DOHH2 (cell line): ENCODE data around the gene HNRNPLL.
"Not testable (repeated sequence)": the region's sequence is repeated elsewhere in the genome, so short reads cannot be mapped to it uniquely, and the experiment has no call there.

Experiments used
- H3F3A ChIP-seq: fragments of 200-600 bp; sonication (generic), shearing (Covaris generic); 2 replicates; pipeline ENCODE4 v1.6.0; 2016; ENCODE audit warnings: antibody characterized with exemption, mild to moderate bottlenecking; ENCODE audit not compliant: control insufficient read depth, insufficient read depth
- H3K27ac ChIP-seq: fragments of 200-600 bp; sonication (generic); 2 replicates; pipeline ENCODE4 v1.5.1; 2014; ENCODE audit warnings: low read depth, mild to moderate bottlenecking, low read length, moderate library complexity
- H3K27me3 ChIP-seq: fragments of 200-600 bp; sonication (generic); 2 replicates; pipeline ENCODE4 v1.6.1; 2014; ENCODE audit warnings: mild to moderate bottlenecking, low read length, mixed read lengths; ENCODE audit not compliant: control insufficient read depth
- H3K36me3 ChIP-seq: fragments of 200-600 bp; sonication (generic); 2 replicates; pipeline ENCODE4 v1.6.1; 2014; ENCODE audit warnings: mild to moderate bottlenecking, low read length, moderate library complexity, mixed read lengths; ENCODE audit not compliant: control insufficient read depth
- H3K4me1 ChIP-seq: fragments of 200-600 bp; sonication (generic); 2 replicates; pipeline ENCODE4 v1.6.1; 2014; ENCODE audit warnings: mild to moderate bottlenecking, low read length, mixed read lengths; ENCODE audit not compliant: control insufficient read depth
- H3K4me2 ChIP-seq: fragments of 200-600 bp; sonication (generic); 2 replicates; pipeline ENCODE4 v1.6.0; 2014; ENCODE audit warnings: mild to moderate bottlenecking, low read length, moderate library complexity
- H3K4me3 ChIP-seq: fragments of 200-600 bp; sonication (generic); 2 replicates; pipeline ENCODE4 v1.5.1; 2014; ENCODE audit warnings: mild to moderate bottlenecking, low read length, mixed read lengths
- H3K79me2 ChIP-seq: fragments of 200-600 bp; sonication (generic); 2 replicates; pipeline ENCODE4 v1.6.1; 2014; ENCODE audit warnings: mild to moderate bottlenecking, low read length, mixed read lengths; ENCODE audit not compliant: control insufficient read depth
- H3K9me2 ChIP-seq: fragments of 200-600 bp; sonication (generic); replicated peaks from 2 replicates; pipeline ENCODE4 v1.6.1; 2014; ENCODE audit warnings: mild to moderate bottlenecking, low read length, mixed read lengths; ENCODE audit not compliant: control insufficient read depth
- H3K9me3 ChIP-seq: fragments of 200-600 bp; sonication (generic); 2 replicates; pipeline ENCODE4 v1.6.1; 2014; ENCODE audit warnings: antibody characterized with exemption, low read length, mixed read lengths; ENCODE audit not compliant: control insufficient read depth, insufficient read depth
- H4K20me1 ChIP-seq: fragments of 200-600 bp; sonication (generic); 2 replicates; pipeline ENCODE4 v1.6.0; 2014; ENCODE audit warnings: low read depth, mild to moderate bottlenecking, antibody characterized with exemption, low read length, moderate library complexity; ENCODE audit not compliant: control insufficient read depth, insufficient read depth
- EZH2phosphoT487 ChIP-seq: fragments of 200-600 bp; sonication (generic); IDR thresholded peaks from 2 replicates; pipeline ENCODE4 v1.6.1; 2017; ENCODE audit warnings: borderline replicate concordance, mild to moderate bottlenecking, antibody characterized with exemption, low read length, moderate library complexity, mixed read lengths
- TF ChIP-seq, protein P1 (sequence below): fragments of 200-600 bp; sonication (generic); IDR thresholded peaks from one replicate; pipeline ENCODE4 v1.5.1; 2014; ENCODE audit warnings: antibody characterized with exemption, mild to moderate bottlenecking, low read depth, low read length; ENCODE audit not compliant: poor library complexity, severe bottlenecking

Gene HNRNPLL

DNA sequence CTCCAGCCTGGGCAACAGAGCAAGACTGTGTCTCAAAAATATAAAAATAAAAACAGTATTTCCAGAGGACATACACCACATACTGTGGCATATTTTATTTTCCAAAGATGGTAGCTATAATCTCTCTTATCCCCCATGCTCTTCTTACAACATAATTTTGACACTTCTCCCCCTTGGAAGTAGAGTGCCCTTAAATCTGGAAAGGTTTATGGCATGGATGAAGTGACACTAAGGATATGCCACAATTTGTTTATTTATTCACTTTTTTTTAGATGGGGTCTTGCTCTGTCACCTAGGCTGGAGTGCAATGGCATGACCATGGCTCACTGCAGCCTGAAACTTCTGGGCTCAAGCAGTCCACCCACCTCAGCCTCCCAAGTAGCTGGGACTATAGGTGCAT, 56.7 kb downstream of the HNRNPLL start:
- Histone ChIP-seq H3F3A (no peaks in the 10 kb centered on the region), H3K4me2 (no peak overlapping the region), H3K27ac (no peak overlapping the region), H3K27me3 (no peaks in the 10 kb centered on the region; the same call in 1 of the 2 replicates), H3K9me2 (no peaks in the 10 kb centered on the region), H3K9me3 (no peaks in the 10 kb centered on the region), H3K79me2 (no peaks in the 10 kb centered on the region), H3K4me3 (no peak overlapping the region), H3K4me1 (no peaks in the 10 kb centered on the region), H3K36me3 (no peaks in the 10 kb centered on the region), H4K20me1 (no peaks in the 10 kb centered on the region)
- TF ChIP-seq, protein P1, sequence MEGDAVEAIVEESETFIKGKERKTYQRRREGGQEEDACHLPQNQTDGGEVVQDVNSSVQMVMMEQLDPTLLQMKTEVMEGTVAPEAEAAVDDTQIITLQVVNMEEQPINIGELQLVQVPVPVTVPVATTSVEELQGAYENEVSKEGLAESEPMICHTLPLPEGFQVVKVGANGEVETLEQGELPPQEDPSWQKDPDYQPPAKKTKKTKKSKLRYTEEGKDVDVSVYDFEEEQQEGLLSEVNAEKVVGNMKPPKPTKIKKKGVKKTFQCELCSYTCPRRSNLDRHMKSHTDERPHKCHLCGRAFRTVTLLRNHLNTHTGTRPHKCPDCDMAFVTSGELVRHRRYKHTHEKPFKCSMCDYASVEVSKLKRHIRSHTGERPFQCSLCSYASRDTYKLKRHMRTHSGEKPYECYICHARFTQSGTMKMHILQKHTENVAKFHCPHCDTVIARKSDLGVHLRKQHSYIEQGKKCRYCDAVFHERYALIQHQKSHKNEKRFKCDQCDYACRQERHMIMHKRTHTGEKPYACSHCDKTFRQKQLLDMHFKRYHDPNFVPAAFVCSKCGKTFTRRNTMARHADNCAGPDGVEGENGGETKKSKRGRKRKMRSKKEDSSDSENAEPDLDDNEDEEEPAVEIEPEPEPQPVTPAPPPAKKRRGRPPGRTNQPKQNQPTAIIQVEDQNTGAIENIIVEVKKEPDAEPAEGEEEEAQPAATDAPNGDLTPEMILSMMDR: no peak
- no peak for TF ChIP-seq EZH2phosphoT487

DNA sequence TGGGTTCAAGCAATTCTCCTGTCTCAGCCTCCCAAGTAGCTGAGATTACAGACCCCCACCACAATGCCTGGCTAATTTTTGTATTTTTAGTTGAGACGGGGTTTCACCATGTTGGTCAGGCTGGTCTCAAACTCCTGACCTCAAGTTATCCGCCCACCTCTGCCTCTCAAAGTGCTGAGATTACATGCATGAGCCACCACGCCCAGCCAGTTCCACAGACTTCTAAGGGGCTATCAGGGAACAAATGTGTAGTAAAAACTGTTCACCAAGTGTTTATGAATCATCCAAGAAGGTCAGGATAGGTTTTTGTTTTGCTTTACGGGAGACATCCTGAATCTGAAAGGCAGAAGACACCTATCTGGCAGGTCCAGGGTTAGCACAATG, 60.5 kb downstream of the HNRNPLL start:
- not testable (repeated sequence) for H3K36me3 ChIP-seq, H3F3A ChIP-seq, H3K4me1 ChIP-seq, H3K9me3 ChIP-seq, H3K79me2 ChIP-seq, H3K9me2 ChIP-seq, H4K20me1 ChIP-seq, H3K4me3 ChIP-seq, H3K4me2 ChIP-seq, H3K27ac ChIP-seq, H3K27me3 ChIP-seq

DNA sequence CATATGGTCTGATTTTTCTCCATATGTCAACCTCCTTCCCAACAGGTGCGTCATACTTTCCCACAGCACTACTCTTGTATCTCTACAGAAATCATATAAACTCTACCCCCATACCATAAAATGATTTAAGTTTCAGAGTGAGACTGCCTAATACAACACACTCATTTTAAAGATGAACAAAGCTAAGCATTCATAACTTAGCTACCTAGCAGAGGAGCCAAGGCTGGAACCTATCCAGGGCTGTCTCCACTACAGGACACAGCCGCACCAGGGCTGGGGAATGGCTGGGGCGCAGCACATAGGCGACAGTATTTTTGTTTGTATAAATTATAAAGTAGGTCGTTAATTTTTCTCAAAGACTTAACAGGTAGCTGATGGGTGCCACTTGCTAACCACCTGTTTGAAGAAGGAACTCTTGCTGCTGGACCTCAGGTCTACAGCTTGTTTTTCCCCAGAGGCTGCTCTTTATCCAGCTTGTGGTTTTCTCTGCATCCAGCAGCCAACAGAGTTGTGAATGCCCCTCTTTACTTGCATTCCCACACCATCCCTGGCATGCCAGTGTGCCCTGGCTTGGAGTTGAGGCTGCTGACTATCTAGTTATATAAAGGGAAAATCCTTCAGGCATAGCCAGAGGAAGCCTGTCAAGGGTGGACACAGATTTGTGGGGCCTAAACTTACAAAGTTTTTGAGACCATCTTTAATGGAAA, 62.0 kb downstream of the HNRNPLL start:
- Histone ChIP-seq H3K27ac (no peak overlapping the region), H3K9me3 (no peaks in the 10 kb centered on the region), H3K36me3 (no peaks in the 10 kb centered on the region), H3K9me2 (no peaks in the 10 kb centered on the region), H3K79me2 (no peaks in the 10 kb centered on the region), H4K20me1 (no peaks in the 10 kb centered on the region), H3F3A (no peaks in the 10 kb centered on the region; the same call in 1 of the 2 replicates), H3K4me1 (peaks cover 8% of the 10 kb centered on the region), H3K27me3 (no peaks in the 10 kb centered on the region; the same call in 1 of the 2 replicates), H3K4me3 (no peak overlapping the region), H3K4me2 (no peak overlapping the region)
- TF ChIP-seq, protein P1: no peak
- TF ChIP-seq EZH2phosphoT487: no peak

DNA sequence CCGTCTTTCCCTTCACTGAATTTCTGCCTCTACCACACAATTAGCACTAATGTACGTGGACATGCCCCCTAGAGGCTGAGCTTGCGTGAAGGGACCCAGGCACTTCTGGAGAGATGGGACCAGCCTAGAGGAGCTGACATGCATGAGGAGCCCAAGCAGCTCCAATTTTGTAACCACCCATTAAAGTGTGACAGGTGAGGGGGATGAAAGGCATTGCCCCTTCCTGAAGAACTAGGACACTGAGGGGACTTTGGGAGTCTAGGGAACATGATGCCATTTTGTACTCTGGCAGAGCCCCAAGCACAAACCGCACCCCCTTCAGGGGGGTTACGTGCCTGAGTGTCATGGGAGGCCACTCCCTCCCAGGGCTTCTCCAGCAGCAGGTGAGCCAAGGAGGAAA, 63.6 kb downstream of the HNRNPLL start:
- H3K27me3 ChIP-seq: no peaks in the 10 kb centered on the region; the same call in 1 of the 2 replicates
- no peaks in the 10 kb centered on the region for H3K9me3 ChIP-seq
- H3K4me1 ChIP-seq: peaks cover 24% of the 10 kb centered on the region
- no peak overlapping the region for H3K4me2 ChIP-seq
- H3K4me3 ChIP-seq: no peak overlapping the region
- no peaks in the 10 kb centered on the region for H3K9me2 ChIP-seq
- TF ChIP-seq, protein P1: peak; percentile 57
- TF ChIP-seq EZH2phosphoT487: no peak
- no peak overlapping the region for H3K27ac ChIP-seq
- H4K20me1 ChIP-seq: no peaks in the 10 kb centered on the region
- no peaks in the 10 kb centered on the region for H3K36me3 ChIP-seq
- no peaks in the 10 kb centered on the region for H3K79me2 ChIP-seq
- no peaks in the 10 kb centered on the region; the same call in 1 of the 2 replicates for H3F3A ChIP-seq
